Bone marrow (tissue), 2 donors: ENCODE measurements around the gene GPR32.
A peak's percentile ranks its signal among the peaks of the same experiment; 100 is the strongest.
"Not testable (repeated sequence)": the region's sequence is repeated elsewhere in the genome, so short reads cannot be mapped to it uniquely, and the experiment has no call there.

Source experiments
- DNase-seq, 2 donors: peaks; one replicate each; lab custom pipeline; 2025; lab: John Stamatoyannopoulos, UW

Gene GPR32

GRCh38 chr19:50801107-50801506 is 30.8 kb downstream of the GPR32 start:
- DNase-seq: no peak

DNA sequence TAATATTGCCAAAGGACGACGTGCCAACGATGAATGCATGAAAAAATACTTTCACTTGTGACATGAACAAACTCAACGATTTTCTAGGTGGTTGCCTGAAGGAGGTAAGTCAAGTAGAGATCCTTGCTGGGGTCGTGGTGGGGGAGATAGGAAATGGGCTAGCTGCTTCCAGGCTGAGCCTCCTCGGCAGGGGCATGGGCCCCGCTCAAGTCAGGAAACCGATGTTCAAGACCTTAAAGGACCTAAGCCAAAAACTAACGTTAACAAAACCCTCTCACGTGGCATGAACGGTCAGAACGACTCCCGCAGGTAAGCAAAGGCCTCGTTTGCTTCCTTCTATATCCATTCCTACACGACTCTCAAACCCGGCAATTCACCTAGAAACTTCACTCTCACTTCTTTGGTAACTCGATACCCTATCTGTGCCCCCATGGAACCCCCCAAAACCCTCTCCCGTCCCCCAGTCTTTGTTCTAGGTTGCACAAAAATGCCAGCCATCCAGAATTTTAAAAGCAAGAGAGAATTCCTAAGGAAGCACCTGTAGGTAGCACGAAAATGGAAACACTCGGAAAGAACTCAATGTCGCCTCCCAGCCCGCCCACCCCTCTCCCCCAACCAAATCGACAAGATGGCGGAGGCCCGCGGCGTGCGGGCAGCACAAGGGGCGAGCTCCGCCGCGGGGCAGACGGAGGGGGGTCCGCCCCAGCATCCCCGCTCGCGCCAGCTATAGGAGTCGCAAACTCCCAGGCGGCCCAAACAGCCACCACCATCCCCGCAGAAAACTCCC is 33.6 kb downstream of the GPR32 start:
- no peak for DNase-seq

- peak; percentile 91 to 97 for DNase-seq
Measured at GRCh38 chr19:50804420-50805272, 34.4 kb downstream of the GPR32 start.

GRCh38 chr19:50808856-50809255 is 38.6 kb downstream of the GPR32 start:
- DNase-seq: no peak

DNA sequence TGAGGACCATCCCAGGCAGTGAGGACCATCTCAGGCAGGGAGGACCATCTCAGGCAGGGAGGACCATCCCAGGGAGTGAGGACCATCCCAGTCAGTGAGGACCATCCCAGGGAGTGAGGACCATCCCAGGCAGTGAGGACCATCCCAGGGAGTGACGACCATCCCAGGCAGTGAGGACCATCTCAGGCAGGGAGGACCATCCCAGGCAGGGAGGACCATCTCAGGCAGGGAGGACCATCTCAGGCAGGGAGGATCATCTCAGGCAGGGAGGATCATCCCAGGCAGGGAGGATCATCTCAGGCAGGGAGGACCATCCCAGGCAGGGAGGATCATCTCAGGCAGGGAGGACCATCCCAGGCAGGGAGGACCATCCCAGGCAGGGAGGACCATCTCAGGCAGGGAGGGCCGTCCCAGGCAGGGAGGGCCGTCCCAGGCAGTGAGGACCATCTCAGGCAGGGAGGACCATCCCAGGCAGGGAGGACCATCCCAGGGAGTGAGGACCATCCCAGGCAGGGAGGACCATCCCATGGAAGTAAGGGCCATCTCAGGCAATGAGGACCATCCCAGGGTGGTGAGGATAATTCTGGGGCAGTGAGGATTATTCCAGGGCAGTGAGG is 41.5 kb downstream of the GPR32 start:
- DNase-seq: not testable (repeated sequence)

- DNase-seq: no peak
Measured at GRCh38 chr19:50812474-50812873, 42.2 kb downstream of the GPR32 start.

DNA sequence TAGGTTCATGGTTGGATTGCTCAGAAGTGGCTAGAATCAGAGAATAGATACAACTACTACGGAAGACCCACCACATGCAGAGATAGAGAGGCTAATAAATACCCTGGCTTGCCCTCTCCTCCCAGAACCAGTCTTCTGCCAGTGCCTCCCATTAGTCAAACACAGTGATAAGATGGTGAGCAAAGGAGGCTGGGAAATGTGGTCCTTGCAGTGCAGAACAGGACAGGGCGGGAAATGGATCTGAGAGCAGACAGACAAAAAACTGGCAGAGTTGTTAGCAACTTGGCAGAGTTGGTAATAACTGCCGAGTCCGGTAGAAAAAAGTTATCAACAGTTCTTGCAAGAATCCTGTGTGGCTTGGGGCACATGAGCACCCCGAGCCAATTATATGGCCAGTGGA is 44.6 kb downstream of the GPR32 start:
- DNase-seq: no peak

GRCh38 chr19:50815439-50815838 is 45.2 kb downstream of the GPR32 start:
- no peak for DNase-seq

- peak in 1 of 2 donors; percentile 19 for DNase-seq
Measured at GRCh38 chr19:50817941-50818858, 47.9 kb downstream of the GPR32 start.

DNA sequence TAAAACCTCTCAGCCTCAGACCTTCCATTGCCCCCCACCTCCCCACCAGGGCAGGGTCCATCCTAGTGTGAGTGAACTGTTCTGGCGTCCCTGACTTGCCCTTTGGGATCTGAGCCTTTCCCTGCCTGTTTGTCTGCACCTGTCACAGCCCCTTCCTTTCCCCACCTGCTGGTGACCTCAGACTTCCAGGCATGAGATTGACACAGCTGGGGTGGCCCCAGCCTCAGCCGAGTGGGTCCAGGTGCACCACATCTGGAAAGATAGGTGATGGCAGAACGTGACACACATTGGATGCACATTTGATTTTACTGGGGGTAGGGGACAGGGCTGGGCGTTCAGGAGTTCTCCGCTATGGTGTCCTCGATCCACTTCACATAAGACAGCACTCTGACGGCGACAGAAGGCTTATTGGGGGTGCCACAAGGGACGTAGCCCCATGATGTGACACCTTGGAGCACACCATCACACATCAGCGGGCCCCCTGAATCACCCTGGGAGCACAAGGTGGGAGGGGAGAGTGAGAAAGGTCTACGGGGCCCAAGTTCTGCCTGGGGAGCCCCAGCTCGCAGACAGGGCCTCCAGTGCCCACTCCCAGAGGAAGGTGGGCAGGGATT is 48.7 kb downstream of the GPR32 start:
- DNase-seq: no peak

DNA sequence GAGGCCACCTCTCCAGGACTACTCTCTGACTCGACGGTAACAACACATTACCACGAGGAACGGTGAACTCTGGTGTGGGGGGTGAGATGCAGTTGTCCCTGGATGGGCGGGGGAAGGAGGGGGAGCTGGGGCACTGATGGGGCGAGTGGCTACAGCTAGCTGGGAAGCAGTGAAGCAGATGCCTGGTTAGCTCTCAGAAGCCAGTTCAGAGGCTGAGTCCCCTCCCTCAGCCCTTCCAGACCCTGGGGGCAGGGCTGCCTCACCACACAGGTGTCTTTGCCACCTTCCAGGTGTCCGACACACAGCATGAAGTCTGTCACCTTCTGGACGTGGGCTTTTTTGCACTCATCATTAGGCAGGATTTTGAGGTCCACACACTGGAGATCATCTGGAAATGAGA is 49.4 kb downstream of the GPR32 start:
- no peak for DNase-seq

- DNase-seq: no peak
Measured at GRCh38 chr19:50820086-50820485, 49.8 kb downstream of the GPR32 start.

GRCh38 chr19:50820549-50821247 is 50.4 kb downstream of the GPR32 start:
- DNase-seq: no peak

GRCh38 chr19:50821248-50821612 is 51.0 kb downstream of the GPR32 start:
- DNase-seq: no peak
